GM12878 (cell line): ENCODE data around the gene ADCY5. TPM values are rescaled to one million over a fixed set of nuclear protein-coding genes. Genes with fewer than 3 reads are reported as not detected.

ENCODE experiments used
- ATAC-seq: fragments of 200-7000 bp; cut with Tn5 transposase; 3 replicates; pipeline ENCODE4 v1.9.1; 2020; ENCODE audit warnings: mild to moderate bottlenecking, moderate library complexity
- BruUV-seq: library from RNA; stranded (reverse); fragments of 400-500 nt; replicated peaks from 2 replicates; lab custom pipeline; 2021; lab: Mats Ljungman, UMichigan
- CTCF ChIA-PET: fragments of 300-600 bp; sonication (Branson Sonifier 250); formaldehyde crosslinking; extraction: SDS; loops from one replicate; lab custom pipeline; 2021; ENCODE audit warnings: inconsistent platforms; lab: Yijun Ruan, JAX
- POLR2A ChIA-PET: fragments of 350-600 bp; formaldehyde crosslinking; extraction: SDS; loops from one replicate; lab custom pipeline; 2021; ENCODE audit warnings: inconsistent platforms; lab: Charles Lee
- RAD21 ChIA-PET: fragments of 300-600 bp; sonication (Branson Sonifier 250); formaldehyde crosslinking; loops from one replicate; lab custom pipeline; 2023; ENCODE audit warnings: antibody characterized with exemption; ENCODE audit not compliant: unreplicated experiment; lab: Charles Lee
- SMC1A ChIA-PET: fragments of 300-600 bp; sonication (Branson Sonifier 250); formaldehyde crosslinking; loops from one replicate; lab custom pipeline; 2023; ENCODE audit not compliant: unreplicated experiment, uncharacterized antibody; lab: Charles Lee
- DNase-seq: peaks from one replicate; pipeline ENCODE4 v3.0.0-alpha.2; 2011; ENCODE audit warnings: low read depth, low spot score
- FAIRE-seq: peaks from 3 replicates; lab custom pipeline; 2011; peaks lifted over from hg19 to GRCh38; lab: Jason Lieb, UNC
- H2AFZ ChIP-seq: 2 replicates; pipeline ENCODE4 v1.6.0; 2011; ENCODE audit warnings: low read depth, low read length, control low read depth; ENCODE audit not compliant: control insufficient read depth
- H3K27ac ChIP-seq: 2 replicates; pipeline ENCODE4 v1.5.1; 2011; ENCODE audit warnings: control low read depth; ENCODE audit not compliant: control insufficient read depth, insufficient read depth
- H3K27me3 ChIP-seq, 2 experiments: replicated peaks in 1 of 2; 2 replicates each; pipeline versions ENCODE4 v1.6.0 to v1.6.1; 2011; ENCODE audit warnings: low read length in 1 of 2; ENCODE audit not compliant: control insufficient read depth in 2 of 2, insufficient read depth in 2 of 2
- H3K36me3 ChIP-seq, 2 experiments: 2 replicates each; pipeline ENCODE4 v1.5.1; 2011; ENCODE audit warnings: low read length in 1 of 2; ENCODE audit not compliant: control insufficient read depth in 2 of 2, insufficient read depth in 2 of 2
- H3K4me1 ChIP-seq: 2 replicates; pipeline ENCODE4 v1.6.1; 2011; ENCODE audit warnings: mild to moderate bottlenecking, low read length, moderate library complexity, mixed read lengths; ENCODE audit not compliant: control insufficient read depth, insufficient read depth
- H3K4me2 ChIP-seq: 2 replicates; pipeline ENCODE4 v1.6.0; 2011; ENCODE audit warnings: control low read depth; ENCODE audit not compliant: control insufficient read depth, insufficient read depth
- H3K4me3 ChIP-seq: fragments of 200-600 bp; sonication (generic); 2 replicates; pipeline ENCODE4 v1.5.1; 2016
- H3K79me2 ChIP-seq: 2 replicates; pipeline ENCODE4 v1.6.0; 2011; ENCODE audit warnings: low read length; ENCODE audit not compliant: control insufficient read depth, insufficient read depth
- H3K9ac ChIP-seq: 2 replicates; pipeline ENCODE4 v1.8.0; 2011; ENCODE audit warnings: low read length, control low read depth, mixed read lengths; ENCODE audit not compliant: control insufficient read depth, insufficient read depth
- H3K9me3 ChIP-seq: replicated peaks from 3 replicates; pipeline ENCODE4 v1.5.1; 2011; ENCODE audit warnings: mild to moderate bottlenecking, low read length; ENCODE audit not compliant: control insufficient read depth, insufficient read depth
- H4K20me1 ChIP-seq: 2 replicates; pipeline ENCODE4 v1.6.0; 2011; ENCODE audit not compliant: control insufficient read depth, insufficient read depth
- ATF7 ChIP-seq: fragments of 450-650 bp; IDR thresholded peaks from 2 replicates; pipeline ENCODE4 v1.6.1; 2016; ENCODE audit warnings: low read depth, mild to moderate bottlenecking
- CBX5 ChIP-seq: sonication (generic); IDR thresholded peaks from 2 replicates; pipeline ENCODE4 v1.6.1; 2016; ENCODE audit warnings: low read depth, moderate library complexity, mild to moderate bottlenecking, inconsistent platforms
- MTA2 ChIP-seq: fragments of 450-650 bp; IDR thresholded peaks from 2 replicates; pipeline ENCODE4 v1.6.1; 2016; ENCODE audit warnings: low read depth, mild to moderate bottlenecking, moderate library complexity
- NFIC ChIP-seq: IDR thresholded peaks from 2 replicates; pipeline ENCODE4 v1.6.1; 2012; ENCODE audit warnings: low read depth, mild to moderate bottlenecking, inconsistent platforms, low read length, moderate library complexity
- NFXL1 ChIP-seq: fragments of 450-650 bp; IDR thresholded peaks from 2 replicates; pipeline ENCODE4 v1.6.1; 2017; ENCODE audit warnings: antibody characterized with exemption, mild to moderate bottlenecking, borderline replicate concordance
- PAX8 ChIP-seq: fragments of 450-650 bp; IDR thresholded peaks from 2 replicates; pipeline ENCODE4 v1.6.1; 2017; ENCODE audit warnings: mild to moderate bottlenecking, moderate library complexity
- SIX5 ChIP-seq: IDR thresholded peaks from 2 replicates; pipeline ENCODE4 v1.6.1; 2011; ENCODE audit warnings: mild to moderate bottlenecking, low read depth, low read length, moderate library complexity; ENCODE audit not compliant: severe bottlenecking
- SUZ12 ChIP-seq: fragments of 200-600 bp; sonication (generic); IDR thresholded peaks from one replicate; pipeline ENCODE4 v1.6.1; 2018; ENCODE audit warnings: antibody characterized with exemption, mild to moderate bottlenecking; ENCODE audit not compliant: unreplicated experiment
- ZNF217 ChIP-seq: fragments of 450-650 bp; IDR thresholded peaks from 2 replicates; pipeline ENCODE4 v1.6.1; 2017; ENCODE audit warnings: antibody characterized with exemption, mild to moderate bottlenecking
- WGBS: methylation state at CpG from one replicate; pipeline ENCODE4 v1.1.6; 2016; ENCODE audit warnings: low lambda C conversion rate; ENCODE audit not compliant: insufficient replicate concordance, insufficient coverage; ENCODE audit errors: missing lambda C conversion rate; 5-methylcytosine and 5-hydroxymethylcytosine counted together
- in situ Hi-C: fragments of 300-500 bp; cut with MboI; formaldehyde crosslinking; loops from 9 replicates; pipeline ENCODE4 v1.14.3; 2018; ENCODE audit warnings: mixed read lengths
- intact Hi-C: fragments of 100-400 bp; cut with micrococcal nuclease; formaldehyde crosslinking; loops from one replicate; pipeline ENCODE4 v1.14.2; 2022; ENCODE audit not compliant: unreplicated experiment
- polyA plus RNA-seq, 11 experiments: library from polyadenylated mRNA; depleted of rRNA in 4 of 11; unstranded in 6 of 11; stranded (reverse) in 5 of 11; fragments of >200 nt; fragmentation: Nextera tagmentation in 4 of 11; fragmentation: Illumina TruSeq in 1 of 11; extraction: Ambion mirVana in 4 of 11; extraction: Trizol in 1 of 11; gene quantifications; 1 replicate in 1 of 11; 2 replicates in 10 of 11; pipeline versions ENCODE4 v1.2.1 to v1.2.3, GENCODE V29; 2011 to 2016; ENCODE audit warnings: inconsistent platforms in 2 of 11, missing spikeins in 2 of 11, low read depth in 1 of 11
- total RNA-seq, 4 experiments: library from RNA; depleted of rRNA in 3 of 4; stranded (reverse); fragments of >200 nt in 3 of 4; fragmentation: Illumina TruSeq in 1 of 4; extraction: Trizol in 1 of 4; gene quantifications; 2 replicates each; pipeline versions ENCODE4 v1.2.1 to v1.2.3, GENCODE V29; 2013 to 2021
- TF ChIP-seq, protein P1 (sequence below): fragments of 450-650 bp; formaldehyde crosslinking; IDR thresholded peaks from 2 replicates; pipeline ENCODE4 v1.4.0; 2022; ENCODE audit warnings: mild to moderate bottlenecking, moderate library complexity

Gene ADCY5
- total and polyA plus RNA-seq, 10 of the 15 experiments (the other 5 are each of a cell fraction or from before 2014, with no cell fraction given), result under 0.01 to 0.24 (median 0.02) TPM; not detected in 4

DNA sequence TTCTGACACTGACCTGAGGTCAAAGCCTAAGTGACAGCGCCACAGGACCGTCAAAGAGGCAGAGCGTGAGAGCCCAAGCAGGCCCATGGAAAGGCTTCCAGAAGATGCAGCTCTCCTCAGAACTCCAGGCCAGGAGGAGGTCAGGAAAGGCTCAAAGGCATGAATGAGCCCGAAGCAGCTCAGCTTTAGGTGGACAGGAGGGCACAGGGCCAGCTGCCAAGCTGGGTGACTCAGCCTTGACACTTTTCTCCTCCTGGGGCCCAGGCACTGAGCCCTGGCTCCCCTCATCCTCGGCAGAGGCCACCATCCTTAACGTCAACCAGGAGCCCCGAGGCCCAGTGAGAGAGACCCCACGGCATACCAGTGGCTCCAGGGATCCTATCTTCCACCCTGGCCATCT, 62.9 kb downstream of the ADCY5 start:
- Histone ChIP-seq H3K4me3 (no peak overlapping the region), H3K9me3 (no peaks in the 10 kb centered on the region), H2AFZ (no peak overlapping the region), H3K27ac (no peak overlapping the region), H3K36me3 (no peaks in the 10 kb centered on the region), H3K27me3 (peaks cover 0 to 7% of the 10 kb centered on the region in 2 experiments; a peak in 3 of 4 replicates), H3K4me2 (no peak overlapping the region), H3K4me1 (no peaks in the 10 kb centered on the region), H3K9ac (no peak overlapping the region), H3K79me2 (no peaks in the 10 kb centered on the region), H4K20me1 (no peaks in the 10 kb centered on the region)
- ATAC-seq (no peak), DNase-seq (no peak), FAIRE-seq (no peak)
- SMC1A ChIA-PET, result no interaction called here
- intact Hi-C loops (no loop called here), in situ Hi-C loops (no loop called here)
- TF ChIP-seq SUZ12, result no peak
- no peak for TF ChIP-seq ZNF217
- no peak for TF ChIP-seq NFXL1
- TF ChIP-seq, protein P1, sequence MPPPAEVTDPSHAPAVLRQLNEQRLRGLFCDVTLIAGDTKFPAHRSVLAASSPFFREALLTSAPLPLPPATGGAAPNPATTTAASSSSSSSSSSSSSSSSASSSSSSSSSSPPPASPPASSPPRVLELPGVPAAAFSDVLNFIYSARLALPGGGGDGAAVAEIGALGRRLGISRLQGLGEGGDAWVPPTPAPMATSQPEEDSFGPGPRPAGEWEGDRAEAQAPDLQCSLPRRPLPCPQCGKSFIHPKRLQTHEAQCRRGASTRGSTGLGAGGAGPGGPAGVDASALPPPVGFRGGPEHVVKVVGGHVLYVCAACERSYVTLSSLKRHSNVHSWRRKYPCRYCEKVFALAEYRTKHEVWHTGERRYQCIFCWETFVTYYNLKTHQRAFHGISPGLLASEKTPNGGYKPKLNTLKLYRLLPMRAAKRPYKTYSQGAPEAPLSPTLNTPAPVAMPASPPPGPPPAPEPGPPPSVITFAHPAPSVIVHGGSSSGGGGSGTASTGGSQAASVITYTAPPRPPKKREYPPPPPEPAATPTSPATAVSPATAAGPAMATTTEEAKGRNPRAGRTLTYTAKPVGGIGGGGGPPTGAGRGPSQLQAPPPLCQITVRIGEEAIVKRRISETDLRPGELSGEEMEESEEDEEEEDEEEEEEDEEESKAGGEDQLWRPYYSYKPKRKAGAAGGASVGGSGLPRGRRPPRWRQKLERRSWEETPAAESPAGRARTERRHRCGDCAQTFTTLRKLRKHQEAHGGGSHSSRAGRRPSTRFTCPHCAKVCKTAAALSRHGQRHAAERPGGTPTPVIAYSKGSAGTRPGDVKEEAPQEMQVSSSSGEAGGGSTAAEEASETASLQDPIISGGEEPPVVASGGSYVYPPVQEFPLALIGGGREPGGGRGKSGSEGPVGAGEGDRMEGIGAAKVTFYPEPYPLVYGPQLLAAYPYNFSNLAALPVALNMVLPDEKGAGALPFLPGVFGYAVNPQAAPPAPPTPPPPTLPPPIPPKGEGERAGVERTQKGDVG, result no peak
- TF ChIP-seq SIX5, result no peak
- no peak for TF ChIP-seq CBX5
- no peak for TF ChIP-seq NFIC
- no peak for TF ChIP-seq PAX8
- no peak for TF ChIP-seq ATF7
- no peak for TF ChIP-seq MTA2
- no TSS peak for BruUV-seq
- CTCF ChIA-PET, result no interaction called here
- RAD21 ChIA-PET, result no interaction called here
- POLR2A ChIA-PET, result no interaction called here
- WGBS, result 32% methylated on average over 8 of the region's 8 CpGs
